HG03558 (cell line): ENCODE measurements around the gene PPP1R36.

Experiments used
- ATAC-seq: cut with Tn5 transposase; IDR thresholded peaks from one replicate; pipeline ENCODE4 v1.9.1; 2021; ENCODE audit warnings: moderate number of reproducible peaks; ENCODE audit not compliant: unreplicated experiment; ENCODE audit errors: extremely low read depth

The PPP1R36 gene

GRCh38 chr14:64638625-64639024, 88.9 kb downstream of the PPP1R36 start:
- ATAC-seq, result no peak
